IPS-15b (cell line): ENCODE data around the gene ATP6V0E2.

ENCODE experiments used
- H3K27me3 ChIP-seq: one replicate; pipeline ENCODE4 v1.6.1; 2013; ENCODE audit warnings: low read length; ENCODE audit not compliant: control insufficient read depth, insufficient read depth
- H3K36me3 ChIP-seq: one replicate; pipeline ENCODE4 v1.6.1; 2013; ENCODE audit warnings: low read length; ENCODE audit not compliant: control insufficient read depth, insufficient read depth
- H3K4me1 ChIP-seq: one replicate; pipeline ENCODE4 v1.6.1; 2013; ENCODE audit warnings: mild to moderate bottlenecking, low read length; ENCODE audit not compliant: control insufficient read depth, insufficient read depth
- H3K4me3 ChIP-seq: one replicate; pipeline ENCODE4 v1.5.1; 2013; ENCODE audit warnings: low read depth, low read length
- H3K9ac ChIP-seq: one replicate; pipeline ENCODE4 v1.6.1; 2013; ENCODE audit warnings: low read depth, mild to moderate bottlenecking, low read length
- H3K9me3 ChIP-seq: one replicate; pipeline ENCODE4 v1.6.1; 2013; ENCODE audit warnings: mild to moderate bottlenecking, low read length; ENCODE audit not compliant: control insufficient read depth, insufficient read depth

ATP6V0E2 gene

DNA sequence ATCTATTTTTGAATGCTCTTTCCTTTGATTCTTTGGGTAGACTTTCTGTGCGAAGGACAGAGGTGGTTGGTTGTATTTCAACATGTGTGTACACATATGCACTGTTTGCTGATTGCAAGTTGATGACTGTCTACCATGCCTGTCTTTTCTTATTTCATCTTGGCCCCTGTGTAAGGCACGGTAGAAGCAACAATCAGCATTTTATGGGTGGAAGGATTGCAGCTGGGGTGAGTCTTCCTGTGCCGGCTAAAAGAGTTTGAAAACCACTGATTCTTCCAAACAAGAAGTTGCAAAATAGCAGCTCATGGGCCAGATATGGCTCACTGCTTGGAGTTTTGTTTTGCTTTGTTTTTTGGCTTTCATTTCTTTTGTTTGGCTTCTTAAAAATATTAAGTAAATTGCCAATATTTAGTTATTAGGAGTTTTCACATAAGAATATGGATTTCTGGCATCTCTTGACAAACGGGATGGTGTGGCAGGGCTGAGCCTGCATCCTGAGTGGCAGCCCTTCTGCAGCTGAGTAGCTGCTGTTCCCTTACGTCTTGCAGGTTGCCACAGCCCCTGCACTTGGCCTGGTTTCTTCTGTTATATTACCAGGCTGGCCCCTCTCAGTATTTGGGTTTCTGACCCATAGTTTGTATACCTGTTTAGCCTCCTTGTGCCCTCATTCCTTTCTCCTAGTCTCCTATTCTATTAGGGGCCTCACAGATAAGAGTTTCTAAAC lies 28.4 kb upstream of the ATP6V0E2 start:
- H3K4me1 ChIP-seq: no peaks in the 10 kb centered on the region

DNA sequence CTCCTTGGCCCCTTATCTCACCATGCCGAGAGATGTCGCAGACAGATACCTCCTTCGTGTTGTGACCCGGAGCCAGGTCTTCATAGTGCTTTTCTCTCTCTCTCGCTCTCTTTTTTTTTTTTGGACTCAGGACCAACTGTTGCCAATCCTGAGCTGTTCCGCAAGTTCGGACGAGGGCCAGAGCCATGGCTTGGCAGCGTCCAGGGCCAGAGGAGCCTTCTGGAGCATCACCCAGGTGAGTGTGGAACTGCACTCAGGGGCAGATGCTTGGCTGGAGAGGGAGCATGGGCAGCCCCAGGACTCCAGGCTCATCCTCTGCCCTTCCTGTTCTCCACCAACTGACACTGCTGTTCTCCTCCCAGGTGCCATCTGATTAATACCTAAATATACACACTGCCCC lies 27.7 kb upstream of the ATP6V0E2 start:
- Histone ChIP-seq H3K27me3 (peaks cover 5% of the 10 kb centered on the region), H3K9me3 (no peaks in the 10 kb centered on the region), H3K4me1 (no peaks in the 10 kb centered on the region), H3K4me3 (no peak overlapping the region), H3K36me3 (no peaks in the 10 kb centered on the region), H3K9ac (no peak overlapping the region)

More for the DNA sequence above, 28.4 kb upstream of the ATP6V0E2 start:
- H3K9ac ChIP-seq: no peak overlapping the region
- no peak overlapping the region for H3K4me3 ChIP-seq
- no peaks in the 10 kb centered on the region for H3K36me3 ChIP-seq
- no peaks in the 10 kb centered on the region for H3K9me3 ChIP-seq
- H3K27me3 ChIP-seq: peaks cover 5% of the 10 kb centered on the region

DNA sequence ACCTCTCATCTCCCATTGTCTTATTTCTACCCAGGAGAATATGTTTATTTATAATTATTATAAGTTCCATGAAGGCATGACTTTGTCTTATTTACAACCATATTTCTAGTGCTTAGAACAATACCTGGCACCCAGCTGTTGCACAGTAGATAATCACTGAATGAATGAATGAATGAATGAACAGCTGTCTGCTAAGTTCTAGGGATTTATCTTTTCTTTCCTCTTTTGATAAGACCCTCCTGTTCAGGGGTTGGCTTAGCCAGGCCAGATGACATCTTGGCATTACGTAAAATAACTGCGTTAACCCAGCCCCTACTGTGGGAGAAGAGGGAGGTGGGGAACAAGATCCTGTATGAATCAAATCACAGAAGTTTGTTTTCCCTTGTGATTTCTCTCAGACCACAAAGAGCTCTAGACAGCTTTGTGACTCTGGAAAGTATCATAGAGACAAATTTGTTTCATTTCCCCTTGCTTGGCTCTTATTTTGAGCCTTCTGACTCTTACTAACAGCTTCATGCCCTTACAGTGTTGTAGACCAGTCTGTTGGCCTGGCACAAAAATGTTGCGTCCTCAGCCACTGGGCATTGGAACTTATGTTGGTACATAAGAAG lies 27.2 kb upstream of the ATP6V0E2 start:
- Histone ChIP-seq H3K9ac (no peak overlapping the region), H3K9me3 (no peaks in the 10 kb centered on the region), H3K4me1 (no peaks in the 10 kb centered on the region), H3K36me3 (no peaks in the 10 kb centered on the region), H3K27me3 (peaks cover 5% of the 10 kb centered on the region), H3K4me3 (no peak overlapping the region)

DNA sequence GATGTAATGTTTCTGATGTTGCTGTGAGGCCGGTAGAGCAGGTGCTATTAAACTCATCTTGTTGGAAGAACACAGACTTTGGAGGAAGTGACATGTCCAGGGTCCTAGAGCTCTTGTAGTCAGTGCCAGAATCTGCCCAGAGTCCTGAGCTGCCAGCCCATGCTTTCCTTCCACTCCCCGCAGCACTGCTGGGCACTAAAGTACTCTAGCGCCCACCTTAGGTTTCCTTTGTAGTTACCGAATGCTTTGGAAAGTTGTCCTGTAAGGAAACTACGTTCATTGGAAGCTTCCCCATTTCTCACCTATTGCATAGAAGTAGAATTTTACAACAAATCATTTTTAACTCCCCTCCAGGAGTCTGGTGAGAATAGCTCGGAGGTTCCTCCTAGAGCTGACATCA lies 24.6 kb upstream of the ATP6V0E2 start:
- no peak overlapping the region for H3K4me3 ChIP-seq
- H3K9me3 ChIP-seq: no peaks in the 10 kb centered on the region
- H3K27me3 ChIP-seq: no peaks in the 10 kb centered on the region
- H3K4me1 ChIP-seq: peaks cover under 1% of the 10 kb centered on the region
- H3K36me3 ChIP-seq: no peaks in the 10 kb centered on the region
- no peak overlapping the region for H3K9ac ChIP-seq

DNA sequence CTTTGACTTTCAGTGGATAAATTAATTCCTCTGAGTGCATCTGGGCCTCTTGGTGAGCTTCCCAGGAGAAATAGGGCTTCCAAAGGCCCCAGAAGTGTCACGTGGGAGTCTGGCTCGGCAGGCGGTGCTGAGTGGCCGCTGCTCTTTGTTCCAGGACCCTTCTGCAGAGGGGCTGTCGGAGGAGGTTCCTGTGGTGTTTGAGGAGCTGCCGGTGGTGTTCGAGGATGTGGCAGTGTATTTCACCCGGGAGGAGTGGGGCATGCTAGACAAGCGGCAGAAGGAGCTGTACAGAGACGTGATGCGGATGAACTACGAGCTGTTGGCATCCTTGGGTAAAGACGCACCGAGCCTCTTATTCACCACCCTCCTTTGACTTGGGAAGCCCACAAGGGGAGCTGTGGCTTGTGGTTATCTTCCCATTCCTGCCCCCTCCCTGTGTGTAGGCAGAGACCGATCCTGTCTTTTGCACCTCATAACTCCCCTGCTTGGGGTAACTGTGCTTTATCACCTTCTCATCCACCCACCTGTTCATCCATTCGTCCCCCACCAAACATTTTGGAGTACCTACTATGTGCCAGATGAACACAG lies 23.7 kb upstream of the ATP6V0E2 start:
- H3K4me3 ChIP-seq: peak overlapping the region; percentile 3
- no peaks in the 10 kb centered on the region for H3K36me3 ChIP-seq
- H3K9ac ChIP-seq: no peak overlapping the region
- H3K4me1 ChIP-seq: peaks cover 8% of the 10 kb centered on the region
- no peaks in the 10 kb centered on the region for H3K27me3 ChIP-seq
- H3K9me3 ChIP-seq: no peaks in the 10 kb centered on the region

DNA sequence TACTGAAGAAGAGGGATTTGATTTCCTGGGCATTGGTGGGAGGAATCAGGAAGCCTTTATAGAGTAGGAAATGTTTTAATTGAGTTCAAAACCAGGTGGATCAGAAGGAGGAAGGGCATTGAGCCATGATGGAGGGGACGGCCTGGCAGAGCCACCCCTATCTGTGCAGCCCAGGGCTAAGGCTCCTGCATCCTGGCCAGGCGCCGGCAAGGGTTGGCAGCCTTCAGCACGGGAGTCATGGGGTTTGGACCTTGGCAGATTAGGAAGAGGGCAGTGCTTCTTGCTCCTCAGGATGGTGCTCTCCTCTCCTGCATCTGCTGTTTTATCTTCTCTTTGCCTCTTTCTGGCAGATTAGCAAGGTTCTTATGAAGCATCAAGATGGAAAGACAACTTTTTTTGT lies 23.1 kb upstream of the ATP6V0E2 start:
- peaks cover 8% of the 10 kb centered on the region for H3K4me1 ChIP-seq
- no peaks in the 10 kb centered on the region for H3K27me3 ChIP-seq
- H3K4me3 ChIP-seq: no peak overlapping the region
- no peaks in the 10 kb centered on the region for H3K36me3 ChIP-seq
- H3K9ac ChIP-seq: no peak overlapping the region
- no peaks in the 10 kb centered on the region for H3K9me3 ChIP-seq

DNA sequence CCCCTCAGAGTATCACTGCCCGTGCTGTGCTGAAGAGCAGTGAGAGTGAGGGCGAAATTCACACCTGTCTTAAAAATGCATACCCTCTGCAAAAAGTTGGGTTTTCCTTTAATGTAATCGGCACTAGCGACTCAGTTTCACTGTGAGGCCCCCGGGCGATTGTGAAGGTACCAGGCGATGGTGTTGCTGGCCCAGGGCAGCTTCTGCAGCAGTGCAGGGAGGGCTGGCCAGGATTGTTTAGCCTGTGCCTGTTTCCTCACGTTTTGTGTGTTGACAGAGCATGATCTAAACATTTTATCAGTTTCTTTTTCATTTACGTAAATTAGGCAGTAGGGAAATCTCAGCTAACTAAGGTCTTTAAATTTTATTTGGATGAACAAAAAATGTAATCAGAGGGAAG lies 22.3 kb upstream of the ATP6V0E2 start:
- Histone ChIP-seq H3K27me3 (no peaks in the 10 kb centered on the region), H3K4me3 (no peak overlapping the region), H3K36me3 (no peaks in the 10 kb centered on the region), H3K4me1 (peaks cover 11% of the 10 kb centered on the region), H3K9ac (no peak overlapping the region), H3K9me3 (no peaks in the 10 kb centered on the region)

DNA sequence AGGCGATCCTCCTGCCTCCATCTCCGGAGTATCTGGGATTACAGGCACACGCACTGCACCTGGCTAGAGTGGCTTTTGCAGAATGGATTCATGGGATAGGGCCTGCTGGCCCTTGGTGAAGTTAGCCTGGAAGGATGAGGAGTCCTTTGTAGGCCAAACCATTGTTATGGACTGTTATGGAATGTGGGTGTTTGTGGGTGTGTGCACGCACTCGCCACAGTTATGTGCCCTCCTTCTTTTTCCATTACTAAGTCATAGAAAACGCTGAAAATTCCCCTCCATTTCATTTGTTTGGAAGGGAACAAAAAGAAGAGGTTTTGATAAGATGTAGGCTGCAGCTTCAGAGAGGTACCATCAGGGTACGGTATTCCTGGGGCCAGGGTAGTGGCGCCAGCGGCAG lies 20.6 kb upstream of the ATP6V0E2 start:
- peaks cover 11% of the 10 kb centered on the region for H3K4me1 ChIP-seq
- H3K9ac ChIP-seq: no peak overlapping the region

DNA sequence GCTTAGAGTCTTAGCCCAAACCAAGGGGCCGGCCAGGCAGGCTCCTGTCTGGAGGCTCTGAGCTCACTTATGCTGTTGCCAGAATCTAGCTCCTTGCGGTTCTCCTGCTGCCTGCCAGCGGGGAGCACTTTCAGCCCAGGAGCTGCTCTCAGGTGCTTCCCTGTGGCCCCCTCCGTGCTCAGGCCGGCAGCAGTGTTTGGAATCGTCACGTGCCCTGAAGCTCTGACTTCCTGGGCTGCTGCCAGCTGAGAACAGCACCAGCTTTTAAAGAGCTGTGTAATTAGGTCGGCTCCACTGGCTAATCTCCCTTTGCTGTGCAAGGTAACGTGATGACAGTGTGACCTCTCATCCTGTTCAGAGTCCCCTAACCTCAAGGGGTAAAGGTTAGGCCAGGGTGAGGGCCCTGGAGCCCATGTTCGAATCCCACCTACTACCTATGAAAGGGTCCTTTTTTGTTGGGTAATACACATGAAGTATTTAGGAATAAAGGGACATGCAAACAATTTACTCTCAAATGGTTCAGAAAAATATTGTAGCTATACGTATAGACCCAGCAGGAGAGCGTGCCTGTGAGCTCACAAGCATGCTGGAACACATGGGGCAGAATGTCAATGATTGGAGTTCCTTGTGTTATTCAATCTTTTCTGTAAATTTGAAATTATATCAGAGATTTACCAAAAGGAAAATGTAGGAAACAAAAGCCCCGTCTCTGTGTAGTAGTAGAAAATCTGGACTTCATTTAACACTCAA lies 19.0 kb upstream of the ATP6V0E2 start:
- Histone ChIP-seq H3K9ac (no peak overlapping the region), H3K36me3 (no peaks in the 10 kb centered on the region), H3K27me3 (no peaks in the 10 kb centered on the region), H3K4me3 (peak overlapping the region; percentile 6), H3K9me3 (no peaks in the 10 kb centered on the region), H3K4me1 (peaks cover 11% of the 10 kb centered on the region)

More for the DNA sequence above, 20.6 kb upstream of the ATP6V0E2 start:
- H3K27me3 ChIP-seq: no peaks in the 10 kb centered on the region
- H3K36me3 ChIP-seq: no peaks in the 10 kb centered on the region
- no peaks in the 10 kb centered on the region for H3K9me3 ChIP-seq
- no peak overlapping the region for H3K4me3 ChIP-seq

DNA sequence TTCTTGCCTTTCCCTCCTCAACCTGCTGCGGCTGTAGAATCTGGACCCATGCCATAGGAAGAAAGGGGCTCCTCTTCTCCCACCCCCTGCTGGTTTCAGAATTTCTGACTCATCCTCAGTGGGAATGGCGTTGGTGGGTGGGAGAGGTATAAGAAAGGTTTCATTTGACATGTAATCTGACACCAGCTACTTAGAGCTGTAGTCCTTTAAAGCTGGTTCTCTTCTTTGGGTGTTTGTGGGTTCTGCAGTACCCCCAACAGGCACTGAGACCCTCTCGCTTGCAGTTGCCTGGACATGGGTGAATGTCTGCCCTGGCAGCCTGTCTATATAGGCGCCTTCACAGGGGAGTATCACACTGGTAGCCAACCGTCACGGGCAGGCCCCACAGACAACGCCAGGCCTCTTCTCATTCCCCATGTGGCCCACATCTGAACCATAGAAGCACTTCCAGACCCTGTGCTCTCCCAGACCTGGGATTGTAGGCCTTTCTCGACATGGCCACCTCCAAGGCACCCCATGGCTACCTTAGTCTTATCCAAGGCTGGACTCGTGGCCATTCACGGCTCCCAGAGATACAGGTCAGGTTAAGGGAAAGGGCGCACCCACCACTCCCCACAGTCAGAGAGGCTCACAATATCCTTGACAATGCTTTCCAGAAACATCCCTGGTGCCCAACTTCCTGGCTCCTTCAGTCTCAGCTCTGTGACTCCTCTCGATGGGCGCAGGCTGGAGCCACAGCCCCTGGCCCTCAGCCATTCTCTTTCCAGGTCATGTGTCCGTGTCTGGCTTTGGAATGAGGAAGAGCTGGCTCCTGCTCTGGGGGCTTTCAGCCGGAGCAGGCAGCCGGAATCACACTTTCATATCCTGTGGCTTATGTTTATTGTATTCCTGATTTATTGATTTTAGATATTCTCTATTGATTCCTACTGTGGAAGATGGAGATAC lies 18.1 kb upstream of the ATP6V0E2 start:
- H3K9ac ChIP-seq: no peak overlapping the region

DNA sequence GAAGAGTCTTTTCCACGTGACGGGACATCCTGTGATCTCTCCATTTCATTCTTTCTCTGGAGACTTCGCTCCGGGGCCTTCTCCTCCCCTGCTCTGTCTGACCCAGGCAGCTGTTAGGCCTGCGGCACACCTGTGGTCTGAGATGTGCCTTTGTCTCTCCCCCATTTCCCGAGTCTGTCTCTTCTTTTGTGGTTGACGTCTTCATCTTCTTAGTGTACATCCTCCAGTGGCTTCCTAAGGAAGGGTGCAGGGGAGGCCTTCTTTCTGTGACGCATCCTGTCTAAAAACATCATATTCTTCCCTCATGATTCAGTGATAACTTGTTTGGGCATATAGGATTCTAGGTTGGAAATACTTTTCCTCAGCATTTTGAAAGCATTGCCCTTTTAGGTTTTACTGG lies 17.2 kb upstream of the ATP6V0E2 start:
- Histone ChIP-seq H3K4me1 (peaks cover 11% of the 10 kb centered on the region), H3K27me3 (no peaks in the 10 kb centered on the region), H3K9ac (no peak overlapping the region), H3K9me3 (no peaks in the 10 kb centered on the region), H3K4me3 (no peak overlapping the region), H3K36me3 (no peaks in the 10 kb centered on the region)

More for the DNA sequence above, 18.1 kb upstream of the ATP6V0E2 start:
- H3K36me3 ChIP-seq: no peaks in the 10 kb centered on the region
- H3K27me3 ChIP-seq: no peaks in the 10 kb centered on the region
- no peak overlapping the region for H3K4me3 ChIP-seq
- peaks cover 11% of the 10 kb centered on the region for H3K4me1 ChIP-seq
- no peaks in the 10 kb centered on the region for H3K9me3 ChIP-seq
